Brain microvascular endothelial cell (primary cell): ENCODE results near the gene PPP1R13B.

Source experiments
- DNase-seq: peaks from one replicate; pipeline ENCODE4 v3.0.0-alpha.2; 2020
- H3K27ac ChIP-seq: fragments of 250-450 bp; sonication (Bioruptor Pico); 2 replicates; pipeline ENCODE4 v1.5.1; 2020; ENCODE audit warnings: mild to moderate bottlenecking, moderate library complexity
- H3K27me3 ChIP-seq: fragments of 250-450 bp; sonication (Bioruptor Pico); replicated peaks from 2 replicates; pipeline ENCODE4 v1.5.1; 2020; ENCODE audit warnings: mild to moderate bottlenecking
- H3K36me3 ChIP-seq: fragments of 250-450 bp; sonication (Bioruptor Pico); replicated peaks from 2 replicates; pipeline ENCODE4 v1.5.1; 2020; ENCODE audit warnings: mild to moderate bottlenecking
- H3K4me3 ChIP-seq: 2 replicates; pipeline ENCODE4 v1.5.1; 2011; ENCODE audit warnings: low read depth, mild to moderate bottlenecking, control low read depth, low read length, moderate library complexity
- CTCF ChIP-seq: IDR thresholded peaks from 2 replicates; pipeline ENCODE4 v1.5.1; 2011; ENCODE audit warnings: low read depth, mild to moderate bottlenecking, moderate library complexity, low read length, control low read depth, inconsistent platforms; ENCODE audit errors: missing control alignments
- in situ Hi-C: cut with HindIII; loops from 2 replicates; pipeline ENCODE4 v1.10.0; 2017; ENCODE audit warnings: low sequenced_read_pairs, low pct_ligation_motif_present

The PPP1R13B gene

GRCh38 chr14:103854017-103854808 is 6.8 kb upstream of the PPP1R13B start:
- Histone ChIP-seq H3K36me3 (no peaks in the 10 kb centered on the region), H3K4me3 (no peak overlapping the region), H3K27ac (no peak overlapping the region), H3K27me3 (no peaks in the 10 kb centered on the region)
- no peak for TF ChIP-seq CTCF
- in situ Hi-C loops, result no loop called here
- DNase-seq, result no peak

GRCh38 chr14:103849151-103849886 is 1.9 kb upstream of the PPP1R13B start:
- TF ChIP-seq CTCF, result no peak
- DNase-seq, result no peak
- Histone ChIP-seq H3K27me3 (peaks cover 6% of the 10 kb centered on the region), H3K36me3 (no peaks in the 10 kb centered on the region), H3K27ac (no peak overlapping the region), H3K4me3 (no peak overlapping the region)
- in situ Hi-C loops, result no loop called here

GRCh38 chr14:103848175-103849077 is 1.1 kb upstream of the PPP1R13B start:
- in situ Hi-C loops, result no loop called here
- H3K27ac ChIP-seq, result no peak overlapping the region
- H3K27me3 ChIP-seq, result peaks cover 6% of the 10 kb centered on the region

GRCh38 chr14:103846543-103847450 is 578 bp downstream of the PPP1R13B start:
- Histone ChIP-seq H3K36me3 (no peaks in the 10 kb centered on the region), H3K27ac (no peak overlapping the region), H3K4me3 (peak overlapping the region; percentile 64), H3K27me3 (peaks cover 6% of the 10 kb centered on the region)
- no peak for DNase-seq
- TF ChIP-seq CTCF, result no peak
- in situ Hi-C loops, result no loop called here

More at GRCh38 chr14:103848175-103849077, 1.1 kb upstream of the PPP1R13B start:
- Histone ChIP-seq H3K4me3 (peak overlapping the region; percentile 47), H3K36me3 (no peaks in the 10 kb centered on the region)
- no peak for TF ChIP-seq CTCF
- DNase-seq, result peak; percentile 20

- in situ Hi-C loops, result no loop called here
- no peak for TF ChIP-seq CTCF
- Histone ChIP-seq H3K4me3 (no peak overlapping the region), H3K27ac (no peak overlapping the region), H3K27me3 (peaks cover 6% of the 10 kb centered on the region), H3K36me3 (no peaks in the 10 kb centered on the region)
- DNase-seq, result no peak
Measured at GRCh38 chr14:103846097-103846496, 1.3 kb downstream of the PPP1R13B start.
